Mesendoderm (in vitro differentiated cells): Measurements from ENCODE around the gene CAMTA1.

Source experiments
- DNase-seq: peaks from one replicate; pipeline ENCODE4 v3.0.0; 2013
- H2AK5ac ChIP-seq: 2 replicates; pipeline ENCODE4 v1.6.1; 2013; ENCODE audit warnings: low read length, inconsistent platforms
- H2BK120ac ChIP-seq: 2 replicates; pipeline ENCODE4 v1.6.1; 2013; ENCODE audit warnings: low read depth, mild to moderate bottlenecking, low read length, moderate library complexity, mixed read lengths
- H2BK15ac ChIP-seq: replicated peaks from 2 replicates; pipeline ENCODE4 v1.6.1; 2013; ENCODE audit warnings: low read depth, mild to moderate bottlenecking, moderate library complexity
- H2BK5ac ChIP-seq: 2 replicates; pipeline ENCODE4 v1.6.1; 2013; ENCODE audit warnings: low read length, inconsistent platforms
- H3K18ac ChIP-seq: 2 replicates; pipeline ENCODE4 v1.6.1; 2013; ENCODE audit warnings: mild to moderate bottlenecking, low read length, mixed read lengths
- H3K23ac ChIP-seq: one replicate; pipeline ENCODE4 v1.6.1; 2013; ENCODE audit warnings: low read length
- H3K27ac ChIP-seq: 2 replicates; pipeline ENCODE4 v1.5.1; 2013; ENCODE audit warnings: low read depth, mild to moderate bottlenecking, inconsistent platforms, low read length, moderate library complexity
- H3K27me3 ChIP-seq: 2 replicates; pipeline ENCODE4 v1.6.1; 2013; ENCODE audit warnings: low read length, control low read depth, mild to moderate bottlenecking, inconsistent platforms; ENCODE audit not compliant: insufficient read depth, poor library complexity
- H3K36me3 ChIP-seq: 2 replicates; pipeline ENCODE4 v1.6.1; 2013; ENCODE audit warnings: low read length, inconsistent platforms; ENCODE audit not compliant: control insufficient read depth, insufficient read depth
- H3K4ac ChIP-seq: one replicate; pipeline ENCODE4 v1.6.1; 2013; ENCODE audit warnings: low read depth, mild to moderate bottlenecking, low read length, moderate library complexity
- H3K4me1 ChIP-seq: 2 replicates; pipeline ENCODE4 v1.6.1; 2013; ENCODE audit warnings: low read depth, low read length, inconsistent platforms; ENCODE audit not compliant: control insufficient read depth
- H3K4me2 ChIP-seq: 2 replicates; pipeline ENCODE4 v1.6.1; 2013; ENCODE audit warnings: low read length
- H3K4me3 ChIP-seq: 2 replicates; pipeline ENCODE4 v1.5.1; 2013; ENCODE audit warnings: mild to moderate bottlenecking, low read length
- H3K56ac ChIP-seq: one replicate; pipeline ENCODE4 v1.6.1; 2013; ENCODE audit warnings: low read length
- H3K79me1 ChIP-seq: 2 replicates; pipeline ENCODE4 v1.6.1; 2013; ENCODE audit warnings: low read length, inconsistent platforms
- H3K79me2 ChIP-seq: 2 replicates; pipeline ENCODE4 v1.6.1; 2013; ENCODE audit warnings: mild to moderate bottlenecking, low read length; ENCODE audit not compliant: control insufficient read depth, insufficient read depth
- H3K9ac ChIP-seq: 2 replicates; pipeline ENCODE4 v1.6.1; 2013; ENCODE audit warnings: low read length, inconsistent platforms
- H4K5ac ChIP-seq: one replicate; pipeline ENCODE4 v1.6.1; 2013; ENCODE audit warnings: low read length
- H4K8ac ChIP-seq: one replicate; pipeline ENCODE4 v1.6.1; 2013; ENCODE audit warnings: low read depth, mild to moderate bottlenecking, control low read depth, low read length, moderate library complexity
- WGBS: extraction: QIAGEN DNeasy Blood & Tissue Kit; methylation state at CpG from one replicate; pipeline ENCODE4 v1.1.7; 2013; ENCODE audit warnings: low lambda C conversion rate, missing lambda C conversion rate; ENCODE audit not compliant: insufficient coverage; ENCODE audit errors: extremely low coverage; 5-methylcytosine and 5-hydroxymethylcytosine counted together

CAMTA1 gene

DNA sequence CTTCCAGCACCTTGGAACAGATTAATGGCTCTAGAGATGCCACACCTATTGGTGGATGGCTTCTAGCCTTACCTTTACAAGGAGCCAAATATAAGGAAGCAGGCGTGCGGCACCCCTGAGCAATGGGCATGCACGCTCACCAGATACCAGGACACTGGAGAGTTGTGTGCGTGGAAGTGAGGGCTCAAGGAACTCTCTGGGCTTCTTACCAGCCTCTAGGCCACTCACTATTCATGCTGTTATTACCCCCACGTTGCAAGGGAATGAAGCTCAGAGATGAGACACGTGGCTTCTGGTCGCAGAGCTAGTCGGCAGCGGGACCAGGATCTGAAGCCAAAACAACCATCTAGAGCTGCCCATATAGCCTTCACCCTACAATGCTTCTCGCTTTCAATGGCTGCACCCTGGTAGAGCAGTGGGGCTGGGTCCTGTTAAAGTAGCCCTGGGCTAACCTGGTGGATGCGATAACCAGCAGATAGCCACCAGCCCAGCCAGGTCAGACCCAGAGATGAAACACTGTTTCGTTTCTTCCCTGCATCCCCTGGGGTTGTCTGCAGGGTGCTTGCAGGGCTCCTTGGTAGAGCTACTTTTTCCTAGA lies 589.4 kb downstream of the CAMTA1 start:
- no peak overlapping the region for H2BK15ac ChIP-seq
- H3K9ac ChIP-seq = no peak overlapping the region
- H2BK120ac ChIP-seq = no peak overlapping the region
- no peaks in the 10 kb centered on the region for H3K79me1 ChIP-seq
- no peak overlapping the region for H3K18ac ChIP-seq
- no peaks in the 10 kb centered on the region for H3K79me2 ChIP-seq
- no peak overlapping the region for H4K8ac ChIP-seq
- no peak overlapping the region for H3K4me3 ChIP-seq
- no peak overlapping the region for H4K5ac ChIP-seq
- no peak overlapping the region for H2BK5ac ChIP-seq
- peaks cover 1% of the 10 kb centered on the region for H3K4me1 ChIP-seq
- H3K23ac ChIP-seq = no peak overlapping the region
- no CpG with 5 or more reads among the region's 12 CpGs for WGBS
- H3K56ac ChIP-seq = no peak overlapping the region
- DNase-seq = no peak
- H3K27me3 ChIP-seq = no peaks in the 10 kb centered on the region
- no peak overlapping the region for H3K4ac ChIP-seq
- no peak overlapping the region for H3K4me2 ChIP-seq
- no peaks in the 10 kb centered on the region for H3K36me3 ChIP-seq
- H2AK5ac ChIP-seq = no peak overlapping the region
- no peak overlapping the region for H3K27ac ChIP-seq

DNA sequence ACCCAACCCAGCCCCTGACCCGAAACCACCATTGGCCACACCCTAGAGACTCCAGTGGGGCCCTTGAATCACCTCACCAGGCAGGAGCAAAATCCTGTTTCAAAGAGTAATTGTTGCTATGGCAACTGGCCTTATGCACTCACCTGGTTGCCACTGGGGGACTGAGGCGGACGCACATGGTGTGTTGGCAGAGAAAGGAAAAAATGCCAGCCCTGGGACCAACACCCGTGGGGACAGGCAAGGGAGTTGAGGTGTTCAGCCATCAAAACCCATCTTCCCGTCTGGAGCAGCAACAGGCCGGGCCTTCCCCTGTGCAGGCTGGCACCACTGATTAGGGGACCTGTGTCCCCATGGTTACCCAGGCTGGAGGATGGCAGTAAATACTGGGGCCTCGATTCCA lies 590.1 kb downstream of the CAMTA1 start:
- Histone ChIP-seq H3K27ac (no peak overlapping the region), H2BK15ac (no peak overlapping the region), H3K27me3 (no peaks in the 10 kb centered on the region), H3K18ac (no peak overlapping the region), H3K4me2 (no peak overlapping the region), H2BK120ac (no peak overlapping the region), H2AK5ac (no peak overlapping the region), H4K5ac (no peak overlapping the region), H2BK5ac (no peak overlapping the region), H3K9ac (no peak overlapping the region), H3K79me1 (no peaks in the 10 kb centered on the region), H3K4me1 (peaks cover 3% of the 10 kb centered on the region), H3K56ac (no peak overlapping the region), H3K23ac (no peak overlapping the region), H3K4me3 (no peak overlapping the region), H4K8ac (no peak overlapping the region), H3K36me3 (no peaks in the 10 kb centered on the region), H3K79me2 (no peaks in the 10 kb centered on the region), H3K4ac (no peak overlapping the region)
- WGBS = no CpG with 5 or more reads among the region's 7 CpGs
- no peak for DNase-seq

DNA sequence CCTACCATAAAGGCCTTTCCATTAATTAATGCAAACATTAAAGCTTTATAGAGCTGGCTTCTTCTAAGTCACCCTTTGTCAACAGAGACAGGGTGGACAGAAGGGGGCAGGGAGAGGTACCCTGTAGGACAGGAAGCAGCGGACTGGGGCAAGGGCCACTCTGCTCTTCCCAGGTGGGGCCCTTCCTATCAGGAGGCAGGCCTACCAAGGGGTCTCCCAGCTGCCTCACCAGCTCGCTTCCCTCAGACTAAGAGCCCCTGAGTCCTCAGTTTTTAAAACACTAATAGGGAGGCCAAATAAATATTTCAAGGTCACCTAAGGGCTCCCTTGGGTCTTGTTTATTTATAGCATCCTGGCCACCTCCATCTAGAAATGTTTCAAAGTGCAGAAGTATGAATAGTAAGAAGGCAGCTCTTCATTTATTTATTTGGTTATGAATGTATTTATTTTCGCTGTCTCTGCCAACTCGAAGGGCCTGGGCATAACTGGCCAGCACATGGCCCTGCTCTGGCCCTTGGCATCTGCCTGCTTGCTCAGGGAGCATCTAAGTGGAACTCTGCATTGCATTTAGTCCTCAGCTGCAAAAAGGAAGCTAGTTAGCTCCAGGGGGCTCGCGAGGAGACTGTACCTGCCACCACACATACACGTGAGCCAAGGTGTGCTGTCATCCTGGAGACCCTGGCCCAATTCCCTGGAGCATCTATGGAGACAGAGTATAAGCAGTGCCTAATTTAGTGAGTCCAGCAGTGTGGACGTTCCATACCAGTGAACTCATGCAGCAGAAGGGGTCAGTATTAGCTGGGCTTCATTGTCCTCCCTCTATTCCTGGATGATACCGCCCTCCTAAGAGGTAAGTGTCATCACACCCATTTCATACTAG lies 590.8 kb downstream of the CAMTA1 start:
- Histone ChIP-seq H3K56ac (no peak overlapping the region), H3K79me1 (no peaks in the 10 kb centered on the region), H3K27ac (no peak overlapping the region), H2BK15ac (no peak overlapping the region), H3K4me3 (no peak overlapping the region), H2BK120ac (no peak overlapping the region), H3K4ac (no peak overlapping the region), H3K23ac (no peak overlapping the region), H3K27me3 (no peaks in the 10 kb centered on the region), H3K4me2 (no peak overlapping the region), H3K9ac (no peak overlapping the region), H2BK5ac (no peak overlapping the region), H3K18ac (no peak overlapping the region), H3K36me3 (no peaks in the 10 kb centered on the region), H4K5ac (no peak overlapping the region), H4K8ac (no peak overlapping the region), H3K4me1 (peaks cover 3% of the 10 kb centered on the region), H2AK5ac (no peak overlapping the region), H3K79me2 (no peaks in the 10 kb centered on the region)
- no CpG with 5 or more reads among the region's 9 CpGs for WGBS
- DNase-seq = no peak

DNA sequence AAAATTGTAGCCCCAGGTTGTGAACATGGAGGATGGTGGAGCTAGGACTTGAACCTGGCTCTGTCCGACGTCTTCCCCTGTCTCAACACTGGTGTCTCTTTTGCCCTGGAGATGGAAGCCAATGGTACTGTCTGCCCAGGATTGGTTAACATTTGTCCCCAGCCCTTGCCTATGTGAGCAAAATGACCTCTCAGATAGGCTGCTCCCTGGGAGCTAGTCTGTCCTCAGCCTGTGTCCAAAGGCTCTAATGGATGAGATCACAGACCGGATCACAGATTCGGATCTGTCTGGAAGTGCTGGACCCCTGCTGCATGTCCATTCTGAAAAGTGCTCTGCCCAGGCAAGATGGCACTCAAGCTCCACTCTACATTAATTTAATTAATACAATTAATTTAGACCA lies 591.4 kb downstream of the CAMTA1 start:
- Histone ChIP-seq H3K4me1 (peaks cover 3% of the 10 kb centered on the region), H3K23ac (no peak overlapping the region), H3K4ac (no peak overlapping the region), H3K79me2 (no peaks in the 10 kb centered on the region), H3K18ac (no peak overlapping the region), H2BK120ac (no peak overlapping the region), H3K4me3 (no peak overlapping the region), H3K79me1 (no peaks in the 10 kb centered on the region), H3K9ac (no peak overlapping the region), H3K56ac (no peak overlapping the region), H3K4me2 (no peak overlapping the region), H2AK5ac (no peak overlapping the region), H3K36me3 (no peaks in the 10 kb centered on the region), H4K5ac (no peak overlapping the region), H2BK5ac (no peak overlapping the region), H2BK15ac (no peak overlapping the region), H4K8ac (no peak overlapping the region), H3K27me3 (no peaks in the 10 kb centered on the region), H3K27ac (no peak overlapping the region)
- WGBS = no CpG with 5 or more reads among the region's 4 CpGs
- no peak for DNase-seq

DNA sequence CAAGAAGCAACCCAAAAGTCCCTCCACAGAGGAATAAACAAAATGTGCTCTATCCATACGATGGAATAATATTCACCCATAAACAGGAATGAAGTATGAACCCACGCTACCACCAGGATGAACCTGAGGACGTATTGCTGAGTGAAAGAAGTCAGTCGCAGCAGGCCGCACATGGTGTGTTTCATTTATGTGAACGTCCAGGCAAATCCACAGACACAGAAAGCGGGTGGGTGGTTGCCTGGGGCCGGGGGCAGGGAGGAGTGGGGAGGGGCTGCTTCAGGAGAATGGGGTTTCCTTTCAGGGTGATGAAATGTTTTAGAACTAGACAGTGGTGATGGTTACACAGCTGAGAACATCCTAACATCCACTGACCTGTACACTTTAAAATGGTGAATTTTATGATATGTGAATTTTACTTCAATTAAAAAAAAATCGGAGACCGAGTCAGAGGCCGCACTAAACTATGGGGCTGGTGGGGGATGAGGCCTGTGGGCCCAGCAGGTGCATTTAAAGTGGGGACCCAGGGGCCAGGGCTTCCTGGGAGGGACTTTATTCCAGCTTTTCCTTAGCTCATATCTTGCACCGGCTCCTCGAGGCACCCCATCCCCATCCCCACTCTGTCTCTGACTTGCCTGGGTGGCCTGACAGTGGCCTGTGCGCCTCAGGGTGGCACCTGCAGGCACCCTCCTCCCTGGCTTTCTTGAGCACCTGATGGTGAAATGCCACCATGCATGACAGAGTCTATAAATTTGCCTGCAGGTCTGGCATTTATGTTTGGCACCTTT lies 593.3 kb downstream of the CAMTA1 start:
- no CpG with 5 or more reads among the region's 14 CpGs for WGBS
- Histone ChIP-seq H3K23ac (no peak overlapping the region), H3K18ac (no peak overlapping the region), H3K4me1 (peaks cover 3% of the 10 kb centered on the region), H3K79me1 (no peaks in the 10 kb centered on the region), H3K56ac (no peak overlapping the region), H2BK5ac (no peak overlapping the region), H4K5ac (no peak overlapping the region), H3K9ac (no peak overlapping the region), H3K4ac (no peak overlapping the region), H3K4me3 (no peak overlapping the region), H3K27me3 (no peaks in the 10 kb centered on the region), H2AK5ac (no peak overlapping the region), H2BK15ac (no peak overlapping the region), H3K36me3 (no peaks in the 10 kb centered on the region), H4K8ac (no peak overlapping the region), H3K27ac (no peak overlapping the region), H3K4me2 (no peak overlapping the region), H2BK120ac (no peak overlapping the region), H3K79me2 (no peaks in the 10 kb centered on the region)
- DNase-seq = no peak
